Breast epithelium (tissue), 4 donors: Measurements from ENCODE around the gene SC5D. TPM values are rescaled to one million over a fixed set of nuclear protein-coding genes. Genes with fewer than 3 reads are reported as not detected.

Experiments
- DNase-seq, 2 donors: peaks; one replicate each; pipeline ENCODE4 v3.0.0-alpha.2; 2019; ENCODE audit warnings: low spot score in 2 of 2
- H3K27ac ChIP-seq, 2 donors: fragments of 200-600 bp; sonication (generic) in 1 of 2; one replicate each; pipeline ENCODE4 v1.5.1; 2016 to 2019; ENCODE audit warnings: mild to moderate bottlenecking in 1 of 2
- H3K27me3 ChIP-seq, 2 donors: fragments of 200-600 bp; sonication (generic) in 1 of 2; one replicate each; pipeline versions ENCODE4 v1.5.1 to v1.6.0; 2017 to 2019; ENCODE audit warnings: control low read depth in 1 of 2, mild to moderate bottlenecking in 1 of 2
- H3K36me3 ChIP-seq: fragments of 200-600 bp; one replicate; pipeline ENCODE4 v1.5.1; 2019
- H3K4me1 ChIP-seq, 2 donors: fragments of 200-600 bp; sonication (generic); one replicate each; pipeline ENCODE4 v1.5.1; 2016 to 2019; ENCODE audit warnings: control low read depth in 1 of 2
- H3K4me3 ChIP-seq, 3 donors: fragments of 200-600 bp; sonication (generic); 1 replicate in 2 of 3; 2 replicates in 1 of 3; pipeline ENCODE4 v1.5.1; 2016 to 2019; ENCODE audit warnings: mild to moderate bottlenecking in 3 of 3, moderate library complexity in 2 of 3
- H3K9me3 ChIP-seq, 2 donors: fragments of 200-600 bp; sonication (generic) in 1 of 2; one replicate each; pipeline ENCODE4 v1.5.1; 2016 to 2019; ENCODE audit warnings: control low read depth in 1 of 2
- POLR2A ChIP-seq: fragments of 450-650 bp; IDR thresholded peaks from one replicate; pipeline ENCODE4 v1.6.1; 2016; ENCODE audit warnings: antibody characterized with exemption, mild to moderate bottlenecking, moderate library complexity
- POLR2AphosphoS5 ChIP-seq, 3 donors: sonication (generic); formaldehyde crosslinking; IDR thresholded peaks; one replicate each; pipeline ENCODE4 v1.6.1; 2017; ENCODE audit warnings: antibody characterized with exemption in 3 of 3
- intact Hi-C: fragments of 100-400 bp; cut with DNase I; formaldehyde crosslinking; loops from one replicate; pipeline ENCODE4 v1.15.1; 2023; ENCODE audit warnings: low total_unique reads
- total RNA-seq, 3 donors: library from RNA; depleted of rRNA; stranded (reverse); fragments of >200 nt; gene quantifications; one replicate each; pipeline ENCODE4 v1.1.0, GENCODE V29; 2016
- TF ChIP-seq, protein P1 (sequence below), 3 donors: fragments of 450-650 bp; IDR thresholded peaks; one replicate each; pipeline ENCODE4 v1.5.1; 2016 to 2017; ENCODE audit warnings: antibody characterized with exemption in 3 of 3, mild to moderate bottlenecking in 3 of 3, moderate library complexity in 3 of 3

Gene SC5D
- total RNA-seq, 3 donors from 2014 or later: 25.8 to 54.7 (median 51.5) TPM

DNA sequence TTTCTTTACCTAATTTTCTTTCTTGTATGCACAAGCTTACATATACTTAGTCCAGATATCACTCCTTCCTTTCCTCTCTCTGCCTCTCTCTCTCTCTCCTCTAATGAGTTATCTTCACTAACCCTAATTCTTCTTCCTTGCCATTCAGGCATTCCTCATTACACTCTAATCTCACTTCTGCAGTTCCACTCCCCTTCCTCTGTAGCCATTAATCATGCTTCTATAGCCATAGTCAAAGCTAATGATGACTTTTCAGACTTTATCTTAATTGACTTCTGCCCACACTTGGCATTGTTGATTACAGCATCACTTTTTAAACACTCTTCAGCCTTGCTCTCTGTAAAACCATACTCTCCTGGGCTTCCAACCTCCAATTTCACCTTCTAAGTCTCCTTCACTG, 35.3 kb upstream of the SC5D start:
- H3K4me3 ChIP-seq: no peak overlapping the region
- intact Hi-C loops: no loop called here
- no peak for DNase-seq
- H3K27me3 ChIP-seq: no peaks in the 10 kb centered on the region
- no peaks in the 10 kb centered on the region for H3K9me3 ChIP-seq
- no peak overlapping the region for H3K27ac ChIP-seq
- no peaks in the 10 kb centered on the region for H3K36me3 ChIP-seq
- no peak for TF ChIP-seq POLR2A
- no peak for TF ChIP-seq POLR2AphosphoS5 (IDR thresholded peaks at IDR 0.05)
- TF ChIP-seq, protein P1, sequence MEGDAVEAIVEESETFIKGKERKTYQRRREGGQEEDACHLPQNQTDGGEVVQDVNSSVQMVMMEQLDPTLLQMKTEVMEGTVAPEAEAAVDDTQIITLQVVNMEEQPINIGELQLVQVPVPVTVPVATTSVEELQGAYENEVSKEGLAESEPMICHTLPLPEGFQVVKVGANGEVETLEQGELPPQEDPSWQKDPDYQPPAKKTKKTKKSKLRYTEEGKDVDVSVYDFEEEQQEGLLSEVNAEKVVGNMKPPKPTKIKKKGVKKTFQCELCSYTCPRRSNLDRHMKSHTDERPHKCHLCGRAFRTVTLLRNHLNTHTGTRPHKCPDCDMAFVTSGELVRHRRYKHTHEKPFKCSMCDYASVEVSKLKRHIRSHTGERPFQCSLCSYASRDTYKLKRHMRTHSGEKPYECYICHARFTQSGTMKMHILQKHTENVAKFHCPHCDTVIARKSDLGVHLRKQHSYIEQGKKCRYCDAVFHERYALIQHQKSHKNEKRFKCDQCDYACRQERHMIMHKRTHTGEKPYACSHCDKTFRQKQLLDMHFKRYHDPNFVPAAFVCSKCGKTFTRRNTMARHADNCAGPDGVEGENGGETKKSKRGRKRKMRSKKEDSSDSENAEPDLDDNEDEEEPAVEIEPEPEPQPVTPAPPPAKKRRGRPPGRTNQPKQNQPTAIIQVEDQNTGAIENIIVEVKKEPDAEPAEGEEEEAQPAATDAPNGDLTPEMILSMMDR (IDR thresholded peaks at IDR 0.05): no peak
- no peaks in the 10 kb centered on the region for H3K4me1 ChIP-seq

GRCh38 chr11:121257976-121258375, 34.6 kb upstream of the SC5D start:
- intact Hi-C loops: no loop called here
- DNase-seq: no peak
- Histone ChIP-seq H3K4me1 (no peaks in the 10 kb centered on the region), H3K9me3 (peaks cover 3 to 6% of the 10 kb centered on the region in 2 donors), H3K4me3 (no peak overlapping the region), H3K27ac (no peak overlapping the region), H3K36me3 (no peaks in the 10 kb centered on the region), H3K27me3 (no peaks in the 10 kb centered on the region)
- no peak for TF ChIP-seq POLR2AphosphoS5 (IDR thresholded peaks at IDR 0.05)

- Histone ChIP-seq H3K27ac (no peak overlapping the region), H3K4me1 (no peaks in the 10 kb centered on the region), H3K27me3 (peaks cover 0 to 8% of the 10 kb centered on the region in 2 donors), H3K9me3 (peaks cover 7 to 10% of the 10 kb centered on the region in 2 donors), H3K4me3 (no peak overlapping the region), H3K36me3 (no peaks in the 10 kb centered on the region)
- no peak for TF ChIP-seq POLR2A
- no peak for TF ChIP-seq POLR2AphosphoS5 (IDR thresholded peaks at IDR 0.05)
- TF ChIP-seq, protein P1 (IDR thresholded peaks at IDR 0.05): no peak
- intact Hi-C loops: no loop called here
- no peak for DNase-seq
Measured at GRCh38 chr11:121265586-121265985, 27.0 kb upstream of the SC5D start.

- H3K36me3 ChIP-seq: no peaks in the 10 kb centered on the region
- H3K4me1 ChIP-seq: no peaks in the 10 kb centered on the region
- no peak overlapping the region for H3K4me3 ChIP-seq
- intact Hi-C loops: no loop called here
- no peak for DNase-seq
- no peak overlapping the region for H3K27ac ChIP-seq
- H3K27me3 ChIP-seq: peaks cover 0 to 8% of the 10 kb centered on the region in 2 donors
- H3K9me3 ChIP-seq: no peaks in the 10 kb centered on the region
- TF ChIP-seq POLR2AphosphoS5 (IDR thresholded peaks at IDR 0.05): no peak
- TF ChIP-seq, protein P1 (IDR thresholded peaks at IDR 0.05): no peak
Measured at GRCh38 chr11:121268581-121268980, 24.0 kb upstream of the SC5D start.

DNA sequence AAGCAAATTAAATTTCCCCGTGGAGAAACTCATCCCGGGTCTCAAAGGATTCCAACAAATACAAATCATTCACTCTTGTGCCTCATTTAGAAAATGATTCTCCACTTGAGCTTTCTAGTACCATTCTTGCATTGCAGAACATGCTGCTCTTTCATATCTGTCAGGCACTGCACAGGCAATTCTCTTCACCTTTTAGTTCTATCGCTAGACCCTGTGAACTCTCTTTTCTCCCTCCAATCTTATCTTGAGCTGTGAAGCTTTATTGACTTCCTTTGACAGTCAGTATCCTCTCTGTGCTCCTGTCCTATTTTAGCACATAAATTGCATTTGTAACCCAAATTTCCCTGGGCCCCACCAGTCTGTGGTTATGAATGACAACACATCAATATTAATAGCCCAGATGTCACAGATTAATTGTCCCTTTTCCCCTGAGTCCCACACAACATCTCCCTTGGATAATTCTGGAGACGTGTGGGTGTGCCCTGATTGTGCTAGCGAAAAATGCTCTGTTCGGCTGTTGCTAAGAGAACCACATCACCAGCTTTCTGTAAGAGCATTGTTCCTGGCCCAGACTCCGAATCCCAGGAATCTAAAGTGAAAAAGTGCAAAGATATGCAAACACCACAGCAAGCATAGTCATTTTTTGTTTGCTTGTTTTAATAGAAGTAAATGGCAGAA, 22.4 kb upstream of the SC5D start:
- Histone ChIP-seq H3K27me3 (peaks cover 0 to 8% of the 10 kb centered on the region in 2 donors), H3K4me3 (no peak overlapping the region), H3K9me3 (no peaks in the 10 kb centered on the region), H3K36me3 (no peaks in the 10 kb centered on the region), H3K27ac (no peak overlapping the region), H3K4me1 (no peaks in the 10 kb centered on the region)
- intact Hi-C loops: no loop called here
- DNase-seq: no peak
- no peak for TF ChIP-seq POLR2A
- TF ChIP-seq, protein P1 (IDR thresholded peaks at IDR 0.05): no peak
- no peak for TF ChIP-seq POLR2AphosphoS5 (IDR thresholded peaks at IDR 0.05)
